ENCODE measurements around the gene TCEA2. TPM values are rescaled to one million over a fixed set of nuclear protein-coding genes. Genes with fewer than 3 reads are reported as not detected.
"Not testable (repeated sequence)": the region's sequence is repeated elsewhere in the genome, so short reads cannot be mapped to it uniquely, and the experiment has no call there.

The TCEA2 gene
- total and polyA plus RNA-seq, 7 experiments from 2014 or later = 22.2 to 73.2 (median 36.4) TPM

DNA sequence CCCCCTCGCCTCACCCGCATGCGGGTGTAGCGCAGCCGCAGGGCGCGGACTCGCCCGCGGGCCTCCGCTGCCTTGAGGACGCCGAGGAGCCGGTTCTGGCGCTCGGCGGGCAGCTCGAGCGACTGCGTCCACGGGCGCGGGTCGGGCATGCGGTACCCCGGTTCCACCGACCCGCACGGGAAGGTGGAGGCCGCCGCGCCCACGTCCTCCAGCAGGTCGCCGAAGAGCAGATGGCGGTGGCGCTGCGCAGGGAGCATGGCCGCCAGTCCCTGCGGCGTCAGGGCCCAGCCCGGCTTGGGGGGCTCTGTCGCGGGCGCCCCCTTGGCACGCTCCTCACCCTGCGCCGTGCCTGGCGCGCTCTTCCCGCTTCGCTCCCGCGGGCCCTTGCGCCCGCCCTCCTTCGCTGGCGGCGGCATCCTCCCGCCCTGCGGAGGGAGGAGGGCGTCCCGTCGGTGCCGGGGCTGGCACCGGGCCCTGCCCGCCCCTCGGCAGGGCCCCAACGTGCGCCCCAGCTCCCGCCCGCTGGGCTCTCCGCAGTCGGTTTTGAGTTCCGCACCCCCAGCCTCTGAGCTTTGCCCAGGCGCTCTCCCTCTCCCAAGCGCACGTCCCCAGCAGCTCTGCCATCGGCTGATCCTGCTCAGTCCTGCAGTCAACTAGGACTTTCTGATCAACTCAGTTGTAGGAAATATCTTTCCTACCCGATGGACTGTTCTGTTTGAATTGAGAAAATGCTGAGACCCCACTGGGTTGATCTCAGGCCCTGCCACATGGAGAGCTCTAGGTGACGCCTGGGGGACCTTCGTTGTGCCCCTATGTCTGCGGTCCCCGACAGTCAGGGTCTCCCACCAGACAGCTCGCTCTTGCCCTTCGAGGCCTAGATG lies 21.0 kb downstream of the TCEA2 start, which contains the start of gene LKAAEAR1:
TSS of gene LKAAEAR1 (minus strand) at position 595 of the 881 bp plus-strand sequence. CDS start at position 416, 179 bp downstream.
- Mint-ChIP-seq H3K36me3 (peaks cover 0 to 3% (median 0%) of the 10 kb centered on the region in 5 donors), H3K9me3 (peaks cover 0 to 20% (median 5%) of the 10 kb centered on the region in 11 donors), H3K4me3 (peak within 1 kb of the TSS; percentile 81 to 96 (median 90)), H3K4me1 (peaks cover 22 to 38% (median 32%) of the 10 kb centered on the region in 7 donors), H3K27ac (peak within 1 kb of the TSS in 6 of 9 donors; percentile 22 to 89 (median 63)), H3K27me3 (peaks cover 0 to 46% (median 0%) of the 10 kb centered on the region in 5 donors)
- H3K4me3 ChIP-seq (ENCODE audit: low read length) = peak within 1 kb of the TSS; percentile 47
- intact Hi-C loops (cut with micrococcal nuclease) = loop anchor here (1.0 to 5.0 kb wide), 4 partner anchors 19 to 173 kb away; partner anchors contain the start of gene PCMTD2 (in 1 of the 2)
- ATAC-seq = no peak
- H3K27ac ChIP-seq (ENCODE audit: low read depth, low read length) = no peak within 1 kb of the TSS
- no peak for DNase-seq
- H3K4me1 ChIP-seq (ENCODE audit: control insufficient read depth in 2 of 2, insufficient read depth in 2 of 2, low read length in 2 of 2) = peaks cover 9 to 23% of the 10 kb centered on the region in 2 donors
- ChIA-PET POLR2A (interaction anchor here (0.7 to 2.5 kb wide), 3 partner anchors 12 to 36 kb away, joined by 3 to 11 read pairs (median 9); no protein-coding TSS in a partner anchor), CTCF (interaction anchor here (1.1 to 3.0 kb wide), 6 partner anchors 12 to 587 kb away, joined by 3 to 55 read pairs (median 4); partner anchors contain the start of gene PRPF6)
- no peaks in the 10 kb centered on the region for H3K27me3 ChIP-seq (ENCODE audit: control insufficient read depth in 2 of 2, insufficient read depth in 2 of 2, low read length in 2 of 2)
- peaks cover 0 to 8% (median 0%) of the 10 kb centered on the region in 3 experiments for H3K9me3 ChIP-seq (ENCODE audit: control insufficient read depth in 2 of 3, low read length in 3 of 3)
- H3K36me3 ChIP-seq (ENCODE audit: control insufficient read depth in 2 of 3, insufficient read depth in 3 of 3, low read length in 3 of 3) = peaks cover 0 to 4% (median 0%) of the 10 kb centered on the region in 3 experiments

GRCh38 chr20:64084685-64085152 lies 21.7 kb downstream of the TCEA2 start:
- ChIA-PET CTCF (interaction anchor here (1.2 to 3.0 kb wide), 4 partner anchors 13 to 47 kb away, joined by 3 to 55 read pairs (median 4); no protein-coding TSS in a partner anchor), POLR2A (interaction anchor here (1.6 kb wide), 1 partner anchor 15 kb away, joined by 9 read pairs; no protein-coding TSS in a partner anchor)
- peak overlapping the region in 2 of 9 donors; percentile 59 to 67 for H3K27ac Mint-ChIP-seq
- ATAC-seq = no peak
- peaks cover 0 to 2% (median 0%) of the 10 kb centered on the region in 5 donors for H3K36me3 Mint-ChIP-seq
- no peak overlapping the region for H3K27ac ChIP-seq (ENCODE audit: low read depth, low read length)
- peak overlapping the region; percentile 81 to 96 (median 90) for H3K4me3 Mint-ChIP-seq
- peaks cover 0 to 20% (median 5%) of the 10 kb centered on the region in 11 donors for H3K9me3 Mint-ChIP-seq
- no peaks in the 10 kb centered on the region for H3K36me3 ChIP-seq (ENCODE audit: control insufficient read depth in 2 of 3, insufficient read depth in 3 of 3, low read length in 3 of 3)
- no peaks in the 10 kb centered on the region for H3K27me3 ChIP-seq (ENCODE audit: control insufficient read depth in 2 of 2, insufficient read depth in 2 of 2, low read length in 2 of 2)
- H3K27me3 Mint-ChIP-seq = peaks cover 0 to 46% (median 0%) of the 10 kb centered on the region in 5 donors
- no peak for DNase-seq
- peaks cover 22 to 38% (median 32%) of the 10 kb centered on the region in 7 donors for H3K4me1 Mint-ChIP-seq
- intact Hi-C loops (cut with micrococcal nuclease) = loop anchor here in 1 of 2 donors (5.0 kb wide), 1 partner anchor 173 kb away; the partner anchor contains the start of gene PCMTD2
- peaks cover 0 to 8% (median 0%) of the 10 kb centered on the region in 3 experiments for H3K9me3 ChIP-seq (ENCODE audit: control insufficient read depth in 2 of 3, low read length in 3 of 3)
- H3K4me1 ChIP-seq (ENCODE audit: control insufficient read depth in 2 of 2, insufficient read depth in 2 of 2, low read length in 2 of 2) = peaks cover 9 to 23% of the 10 kb centered on the region in 2 donors
- no peak overlapping the region for H3K4me3 ChIP-seq (ENCODE audit: low read length)

DNA sequence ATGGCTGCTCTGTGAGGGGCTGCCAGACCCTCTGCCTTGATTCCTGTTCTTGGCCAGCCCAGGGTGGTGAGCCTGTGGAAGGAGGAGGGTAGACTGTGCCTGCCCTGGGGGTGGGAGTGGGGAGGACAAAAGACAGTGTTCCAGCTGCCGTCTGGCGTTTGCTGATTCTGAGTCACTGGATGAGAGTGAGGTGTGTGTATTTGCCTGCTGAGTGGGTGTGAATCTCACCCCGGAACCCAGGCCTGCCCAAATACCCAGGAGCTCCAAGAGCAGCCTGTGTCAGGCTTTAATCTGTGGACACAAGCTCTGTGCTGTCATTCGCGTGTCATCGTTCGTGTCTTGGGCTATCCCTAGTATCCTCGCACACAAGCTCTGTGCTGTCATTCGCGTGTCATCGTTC lies 23.8 kb downstream of the TCEA2 start:
- DNase-seq (no peak), ATAC-seq (no peak)
- Histone ChIP-seq H3K4me1 (ENCODE audit: control insufficient read depth in 2 of 2, insufficient read depth in 2 of 2, low read length in 2 of 2) (peaks cover 9 to 20% of the 10 kb centered on the region in 2 donors), H3K36me3 (ENCODE audit: control insufficient read depth in 2 of 3, insufficient read depth in 3 of 3, low read length in 3 of 3) (no peaks in the 10 kb centered on the region), H3K27me3 (ENCODE audit: control insufficient read depth in 2 of 2, insufficient read depth in 2 of 2, low read length in 2 of 2) (no peaks in the 10 kb centered on the region), H3K4me3 (ENCODE audit: low read length) (no peak overlapping the region), H3K27ac (ENCODE audit: low read depth, low read length) (no peak overlapping the region), H3K9me3 (ENCODE audit: control insufficient read depth in 2 of 3, low read length in 3 of 3) (peaks cover 0 to 8% (median 0%) of the 10 kb centered on the region in 3 experiments)
- Mint-ChIP-seq H3K9me3 (peaks cover 0 to 20% (median 5%) of the 10 kb centered on the region in 11 donors), H3K27me3 (peaks cover 0 to 43% (median 0%) of the 10 kb centered on the region in 5 donors), H3K4me1 (peaks cover 13 to 25% (median 19%) of the 10 kb centered on the region in 7 donors), H3K36me3 (peaks cover 0 to 2% (median 0%) of the 10 kb centered on the region in 5 donors), H3K27ac (peak overlapping the region in 1 of 9 donors; percentile 25), H3K4me3 (no peak overlapping the region)
- ChIA-PET CTCF (no interaction called here), POLR2A (no interaction called here)
- intact Hi-C loops (cut with micrococcal nuclease) = no loop called here

GRCh38 chr20:64087226-64087825 lies 24.3 kb downstream of the TCEA2 start:
- CTCF ChIA-PET; ATAC-seq; H3K9me3 ChIP-seq (ENCODE audit: control insufficient read depth in 2 of 3, low read length in 3 of 3); H3K27ac Mint-ChIP-seq; H3K4me3 ChIP-seq (ENCODE audit: low read length); POLR2A ChIA-PET; H3K27ac ChIP-seq (ENCODE audit: low read depth, low read length); H3K36me3 Mint-ChIP-seq; H3K36me3 ChIP-seq (ENCODE audit: control insufficient read depth in 2 of 3, insufficient read depth in 3 of 3, low read length in 3 of 3); intact Hi-C loops (cut with micrococcal nuclease); DNase-seq; H3K27me3 ChIP-seq (ENCODE audit: control insufficient read depth in 2 of 2, insufficient read depth in 2 of 2, low read length in 2 of 2); H3K4me3 Mint-ChIP-seq: not testable (repeated sequence)
- peaks cover 0 to 39% (median 0%) of the 10 kb centered on the region in 5 donors for H3K27me3 Mint-ChIP-seq
- peaks cover 9 to 15% of the 10 kb centered on the region in 2 donors for H3K4me1 ChIP-seq (ENCODE audit: control insufficient read depth in 2 of 2, insufficient read depth in 2 of 2, low read length in 2 of 2)
- peaks cover 0 to 20% (median 5%) of the 10 kb centered on the region in 11 donors for H3K9me3 Mint-ChIP-seq
- H3K4me1 Mint-ChIP-seq = peaks cover 11 to 23% (median 15%) of the 10 kb centered on the region in 7 donors

DNA sequence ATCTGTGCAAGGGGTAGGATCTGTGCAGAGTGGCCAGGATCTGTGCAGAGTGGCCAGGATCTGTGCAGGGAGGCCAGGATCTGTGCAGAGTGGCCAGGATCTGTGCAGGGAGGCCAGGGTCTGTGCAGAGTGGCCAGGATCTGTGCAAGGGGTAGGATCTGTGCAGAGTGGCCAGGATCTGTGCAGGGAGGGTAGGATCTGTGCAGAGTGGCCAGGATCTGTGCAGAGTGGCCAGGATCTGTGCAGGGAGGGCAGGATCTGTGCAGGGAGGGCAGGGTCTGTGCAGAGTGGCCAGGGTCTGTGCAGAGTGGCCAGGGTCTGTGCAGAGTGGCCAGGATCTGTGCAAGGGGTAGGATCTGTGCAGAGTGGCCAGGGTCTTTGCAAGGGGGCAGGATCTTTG lies 25.6 kb downstream of the TCEA2 start:
- ATAC-seq; H3K9me3 ChIP-seq (ENCODE audit: control insufficient read depth in 2 of 3, low read length in 3 of 3); H3K27ac Mint-ChIP-seq; H3K27ac ChIP-seq (ENCODE audit: low read depth, low read length); POLR2A ChIA-PET; H3K36me3 Mint-ChIP-seq; H3K4me3 ChIP-seq (ENCODE audit: low read length); DNase-seq; intact Hi-C loops (cut with micrococcal nuclease); H3K4me1 ChIP-seq (ENCODE audit: control insufficient read depth in 2 of 2, insufficient read depth in 2 of 2, low read length in 2 of 2); H3K4me3 Mint-ChIP-seq; CTCF ChIA-PET; H3K27me3 ChIP-seq (ENCODE audit: control insufficient read depth in 2 of 2, insufficient read depth in 2 of 2, low read length in 2 of 2); H3K36me3 ChIP-seq (ENCODE audit: control insufficient read depth in 2 of 3, insufficient read depth in 3 of 3, low read length in 3 of 3): not testable (repeated sequence)
- Mint-ChIP-seq H3K9me3 (peaks cover 0 to 20% (median 5%) of the 10 kb centered on the region in 11 donors), H3K27me3 (peaks cover 0 to 31% (median 0%) of the 10 kb centered on the region in 5 donors), H3K4me1 (peaks cover 4 to 15% (median 8%) of the 10 kb centered on the region in 7 donors)

DNA sequence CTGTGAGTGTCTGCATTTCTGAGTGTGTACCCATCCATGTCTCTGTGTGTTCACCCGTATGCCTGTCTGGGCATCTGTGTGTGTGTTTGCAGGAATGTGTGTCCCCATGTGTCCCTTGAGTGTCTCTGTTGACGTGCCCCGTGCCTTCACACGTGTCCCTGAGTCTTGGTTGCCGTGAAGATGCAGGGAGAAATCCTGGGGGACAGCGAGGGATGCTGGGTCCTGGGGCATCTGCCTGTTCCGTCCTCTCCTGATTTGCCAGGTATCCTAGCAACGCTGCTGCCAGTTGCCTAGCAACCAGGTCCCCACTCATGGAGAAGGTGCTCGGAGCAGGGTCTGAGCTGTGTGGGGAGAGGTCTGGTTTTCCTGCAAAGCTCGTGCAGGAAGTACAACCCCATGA lies 27.2 kb downstream of the TCEA2 start:
- Mint-ChIP-seq H3K36me3 (peaks cover 0 to 2% (median 0%) of the 10 kb centered on the region in 5 donors), H3K9me3 (peaks cover 0 to 20% (median 5%) of the 10 kb centered on the region in 11 donors), H3K4me3 (no peak overlapping the region), H3K4me1 (peaks cover 0 to 9% (median 3%) of the 10 kb centered on the region in 7 donors), H3K27ac (no peak overlapping the region), H3K27me3 (peaks cover 0 to 22% (median 0%) of the 10 kb centered on the region in 5 donors)
- POLR2A ChIA-PET = no interaction called here
- H3K27me3 ChIP-seq (ENCODE audit: control insufficient read depth in 2 of 2, insufficient read depth in 2 of 2, low read length in 2 of 2) = no peaks in the 10 kb centered on the region
- H3K27ac ChIP-seq (ENCODE audit: low read depth, low read length) = no peak overlapping the region
- H3K4me3 ChIP-seq (ENCODE audit: low read length) = no peak overlapping the region
- DNase-seq (no peak), ATAC-seq (no peak)
- no peaks in the 10 kb centered on the region for H3K36me3 ChIP-seq (ENCODE audit: control insufficient read depth in 2 of 3, insufficient read depth in 3 of 3, low read length in 3 of 3)
- no peaks in the 10 kb centered on the region for H3K4me1 ChIP-seq (ENCODE audit: control insufficient read depth in 2 of 2, insufficient read depth in 2 of 2, low read length in 2 of 2)
- CTCF ChIA-PET = no interaction called here
- intact Hi-C loops (cut with micrococcal nuclease) = no loop called here
- H3K9me3 ChIP-seq (ENCODE audit: control insufficient read depth in 2 of 3, low read length in 3 of 3) = peaks cover 0 to 8% (median 0%) of the 10 kb centered on the region in 3 experiments
